MM.1S (cell line): ENCODE results near the gene RTP1.

ENCODE experiments used
- DNase-seq: peaks from one replicate; pipeline ENCODE4 v3.0.0-alpha.2; 2015
- H2AFZ ChIP-seq: fragments of 300-600 bp; sonication (generic); 2 replicates; pipeline ENCODE4 v1.6.0; 2016; ENCODE audit warnings: antibody characterized with exemption, low read length
- H3F3A ChIP-seq: fragments of 300-600 bp; sonication (generic); 2 replicates; pipeline ENCODE4 v1.6.1; 2016; ENCODE audit warnings: mild to moderate bottlenecking, antibody characterized with exemption, low read length, moderate library complexity, mixed read lengths; ENCODE audit not compliant: insufficient read depth
- H3K27ac ChIP-seq: fragments of 300-600 bp; sonication (generic); 2 replicates; pipeline ENCODE4 v1.5.1; 2016; ENCODE audit warnings: mild to moderate bottlenecking, low read length
- H3K27me3 ChIP-seq: fragments of 300-600 bp; sonication (generic); replicated peaks from 2 replicates; pipeline ENCODE4 v1.6.0; 2016; ENCODE audit warnings: low read length; ENCODE audit not compliant: insufficient read depth
- H3K36me3 ChIP-seq: fragments of 300-600 bp; sonication (generic); replicated peaks from 2 replicates; pipeline ENCODE4 v1.6.1; 2016; ENCODE audit warnings: mild to moderate bottlenecking, low read length, mixed read lengths; ENCODE audit not compliant: insufficient read depth
- H3K4me1 ChIP-seq: fragments of 300-600 bp; sonication (generic); 2 replicates; pipeline ENCODE4 v1.6.1; 2016; ENCODE audit warnings: low read length, mixed read lengths
- H3K4me2 ChIP-seq: fragments of 300-600 bp; sonication (generic); 2 replicates; pipeline ENCODE4 v1.6.0; 2016; ENCODE audit warnings: low read depth, low read length
- H3K4me3 ChIP-seq: fragments of 300-600 bp; sonication (generic); 2 replicates; pipeline ENCODE4 v1.5.1; 2016; ENCODE audit warnings: low read length, mixed read lengths
- H3K79me2 ChIP-seq: fragments of 300-600 bp; sonication (generic); 2 replicates; pipeline ENCODE4 v1.6.1; 2016; ENCODE audit warnings: mixed run types, low read length, mixed read lengths
- H3K9ac ChIP-seq: fragments of 300-600 bp; sonication (generic); 2 replicates; pipeline ENCODE4 v1.6.1; 2016; ENCODE audit warnings: low read length, mixed read lengths
- H3K9me2 ChIP-seq: fragments of 300-600 bp; sonication (generic); replicated peaks from 2 replicates; pipeline ENCODE4 v1.6.1; 2016; ENCODE audit warnings: mild to moderate bottlenecking, low read length, mixed read lengths; ENCODE audit not compliant: insufficient read depth
- H3K9me3 ChIP-seq: fragments of 300-600 bp; sonication (generic); replicated peaks from 2 replicates; pipeline ENCODE4 v1.6.1; 2016; ENCODE audit warnings: mild to moderate bottlenecking, low read length, mixed read lengths; ENCODE audit not compliant: insufficient read depth
- H4K20me1 ChIP-seq: fragments of 300-600 bp; sonication (generic); 2 replicates; pipeline ENCODE4 v1.6.1; 2016; ENCODE audit warnings: mild to moderate bottlenecking, low read length, moderate library complexity, mixed read lengths; ENCODE audit not compliant: insufficient read depth
- CTCF ChIP-seq: fragments of 300-600 bp; sonication (generic); IDR thresholded peaks from 2 replicates; pipeline ENCODE4 v1.5.1; 2016; ENCODE audit warnings: antibody characterized with exemption, low read length, mixed read lengths
- EZH2 ChIP-seq: fragments of 300-600 bp; sonication (generic); optimal IDR thresholded peaks from 2 replicates; pipeline ENCODE3; 2017; ENCODE audit warnings: low read depth, mild to moderate bottlenecking, antibody characterized with exemption, low read length, mixed read lengths
- EZH2phosphoT487 ChIP-seq: fragments of 300-600 bp; sonication (generic); IDR thresholded peaks from 2 replicates; pipeline ENCODE4 v1.6.1; 2018; ENCODE audit warnings: antibody characterized with exemption, low read length

The RTP1 gene

GRCh38 chr3:187197335-187197649, at the start of gene RTP1:
Gene RTP1, plus strand, starts transcription at chr3:187197486. Its CDS starts 30 bp downstream, at chr3:187197516.
- H3K9me3 ChIP-seq: no peaks in the 10 kb centered on the region
- DNase-seq: no peak
- no peaks in the 10 kb centered on the region for H3K4me1 ChIP-seq
- no peaks in the 10 kb centered on the region for H4K20me1 ChIP-seq
- no peak within 1 kb of the TSS for H2AFZ ChIP-seq
- no peaks in the 10 kb centered on the region for H3K36me3 ChIP-seq
- no peak within 1 kb of the TSS for H3K4me2 ChIP-seq
- no peaks in the 10 kb centered on the region for H3K27me3 ChIP-seq
- TF ChIP-seq CTCF (no peak), EZH2 (no peak), EZH2phosphoT487 (no peak)
- no peaks in the 10 kb centered on the region for H3K9me2 ChIP-seq
- no peak within 1 kb of the TSS for H3K27ac ChIP-seq
- no peak within 1 kb of the TSS for H3K4me3 ChIP-seq
- H3F3A ChIP-seq: no peaks in the 10 kb centered on the region
- H3K9ac ChIP-seq: no peak within 1 kb of the TSS
- H3K79me2 ChIP-seq: no peaks in the 10 kb centered on the region

- no peaks in the 10 kb centered on the region for H3K79me2 ChIP-seq
- H2AFZ ChIP-seq: no peak overlapping the region
- peaks cover 13% of the 10 kb centered on the region for H3K4me1 ChIP-seq
- no peak overlapping the region for H3K27ac ChIP-seq
- H3K9me3 ChIP-seq: no peaks in the 10 kb centered on the region
- TF ChIP-seq EZH2phosphoT487 (no peak), CTCF (no peak), EZH2 (no peak)
- no peaks in the 10 kb centered on the region for H4K20me1 ChIP-seq
- DNase-seq: no peak
- H3K9me2 ChIP-seq: no peaks in the 10 kb centered on the region
- no peak overlapping the region for H3K4me2 ChIP-seq
- H3K4me3 ChIP-seq: no peak overlapping the region
- no peaks in the 10 kb centered on the region for H3F3A ChIP-seq
- no peaks in the 10 kb centered on the region for H3K27me3 ChIP-seq
- H3K36me3 ChIP-seq: no peaks in the 10 kb centered on the region
- no peak overlapping the region for H3K9ac ChIP-seq
Observed at GRCh38 chr3:187150186-187150585, 47.1 kb upstream of the RTP1 start.

- no peaks in the 10 kb centered on the region for H3F3A ChIP-seq
- no peak overlapping the region for H3K4me3 ChIP-seq
- no peaks in the 10 kb centered on the region for H3K9me2 ChIP-seq
- no peaks in the 10 kb centered on the region for H4K20me1 ChIP-seq
- no peak overlapping the region for H3K9ac ChIP-seq
- H3K79me2 ChIP-seq: no peaks in the 10 kb centered on the region
- H3K9me3 ChIP-seq: no peaks in the 10 kb centered on the region
- H3K4me1 ChIP-seq: peaks cover 13% of the 10 kb centered on the region
- TF ChIP-seq EZH2 (no peak), CTCF (peak; percentile 41; the same call in 1 of the 2 replicates)
- H3K27me3 ChIP-seq: no peaks in the 10 kb centered on the region
- DNase-seq: peak; percentile 38
- no peak overlapping the region for H3K4me2 ChIP-seq
- H3K27ac ChIP-seq: no peak overlapping the region
- H3K36me3 ChIP-seq: no peaks in the 10 kb centered on the region
- H2AFZ ChIP-seq: no peak overlapping the region
Observed at GRCh38 chr3:187150599-187150998, 46.7 kb upstream of the RTP1 start.
